Activated CD4-positive, alpha-beta T cell treated with anti-CD3 and anti-CD28 coated beads, Interleukin-2, amount 10 ng/mL, durations not matched to agents 24 days and 14 days (primary cell): Measurements from ENCODE around the gene IDI1. TPM values are rescaled to one million over a fixed set of nuclear protein-coding genes. Genes with fewer than 3 reads are reported as not detected.
"Not testable (repeated sequence)": the region's sequence is repeated elsewhere in the genome, so short reads cannot be mapped to it uniquely, and the experiment has no call there.

Experiments used
- DNase-seq: peaks from one replicate; pipeline ENCODE4 v3.0.0; 2022
- H3K27ac Mint-ChIP-seq: one replicate; pipeline ENCODE4 v1.8.0; 2022; ENCODE audit warnings: mild to moderate bottlenecking, mixed read lengths
- H3K27me3 Mint-ChIP-seq: one replicate; pipeline ENCODE4 v1.8.0; 2022; ENCODE audit warnings: mixed read lengths
- H3K36me3 Mint-ChIP-seq: one replicate; pipeline ENCODE4 v1.8.0; 2022; ENCODE audit warnings: low read depth, mild to moderate bottlenecking, mixed read lengths
- H3K4me1 Mint-ChIP-seq: one replicate; pipeline ENCODE4 v1.8.0; 2021; ENCODE audit warnings: mixed read lengths
- H3K4me3 Mint-ChIP-seq: one replicate; pipeline ENCODE4 v1.8.0; 2022; ENCODE audit warnings: mild to moderate bottlenecking, moderate library complexity, mixed read lengths
- H3K9me3 Mint-ChIP-seq: one replicate; pipeline ENCODE4 v1.8.0; 2021; ENCODE audit warnings: mixed read lengths
- intact Hi-C: fragments of 100-400 bp; cut with micrococcal nuclease; formaldehyde crosslinking; loops from one replicate; pipeline ENCODE4 v1.15.1; 2023
- total RNA-seq: library from RNA; stranded (reverse); gene quantifications from 2 replicates; pipeline ENCODE4 v1.2.3, GENCODE V29; 2022

The IDI1 gene
- total RNA-seq, 1 donor from 2014 or later = 75.5 TPM

GRCh38 chr10:1010703-1011102 lies 38.2 kb downstream of the IDI1 start:
- H3K27me3 Mint-ChIP-seq = no peaks in the 10 kb centered on the region
- peaks cover 21% of the 10 kb centered on the region for H3K4me1 Mint-ChIP-seq
- no peak for DNase-seq
- peak overlapping the region; percentile 51 for H3K4me3 Mint-ChIP-seq
- peaks cover 88% of the 10 kb centered on the region for H3K36me3 Mint-ChIP-seq
- H3K27ac Mint-ChIP-seq = peak overlapping the region; percentile 97
- H3K9me3 Mint-ChIP-seq = peaks cover 4% of the 10 kb centered on the region
- intact Hi-C loops = loop anchor here (1.0 kb wide), 2 partner anchors 22 to 38 kb away; partner anchors contain the start of gene GTPBP4

GRCh38 chr10:1009947-1010346 lies 39.0 kb downstream of the IDI1 start:
- not testable (repeated sequence) for DNase-seq, H3K9me3 Mint-ChIP-seq, H3K27me3 Mint-ChIP-seq
- peak overlapping the region; percentile 97 for H3K27ac Mint-ChIP-seq
- peaks cover 21% of the 10 kb centered on the region for H3K4me1 Mint-ChIP-seq
- peaks cover 92% of the 10 kb centered on the region for H3K36me3 Mint-ChIP-seq
- intact Hi-C loops = loop anchor here (1.0 kb wide), 2 partner anchors 22 to 38 kb away; partner anchors contain the start of gene GTPBP4
- H3K4me3 Mint-ChIP-seq = peak overlapping the region; percentile 59

- DNase-seq = no peak
- no peaks in the 10 kb centered on the region for H3K27me3 Mint-ChIP-seq
- peaks cover 90% of the 10 kb centered on the region for H3K36me3 Mint-ChIP-seq
- H3K9me3 Mint-ChIP-seq = peaks cover 4% of the 10 kb centered on the region
- peak overlapping the region; percentile 97 for H3K27ac Mint-ChIP-seq
- intact Hi-C loops = no loop called here
- H3K4me1 Mint-ChIP-seq = peaks cover 21% of the 10 kb centered on the region
- peak overlapping the region; percentile 53 for H3K4me3 Mint-ChIP-seq
Measured at GRCh38 chr10:1009071-1009494, 39.8 kb downstream of the IDI1 start.

- peaks cover 92% of the 10 kb centered on the region for H3K36me3 Mint-ChIP-seq
- H3K4me3 Mint-ChIP-seq = no peak overlapping the region
- peaks cover 12% of the 10 kb centered on the region for H3K9me3 Mint-ChIP-seq
- no peaks in the 10 kb centered on the region for H3K27me3 Mint-ChIP-seq
- DNase-seq = no peak
- peak overlapping the region; percentile 60 for H3K27ac Mint-ChIP-seq
- H3K4me1 Mint-ChIP-seq = peaks cover 24% of the 10 kb centered on the region
- intact Hi-C loops = no loop called here
Measured at GRCh38 chr10:1007583-1007982, 41.3 kb downstream of the IDI1 start.

GRCh38 chr10:1006573-1006972 lies 42.3 kb downstream of the IDI1 start:
- DNase-seq = no peak
- intact Hi-C loops = no loop called here
- no peaks in the 10 kb centered on the region for H3K27me3 Mint-ChIP-seq
- peaks cover 17% of the 10 kb centered on the region for H3K9me3 Mint-ChIP-seq
- no peak overlapping the region for H3K27ac Mint-ChIP-seq
- H3K4me3 Mint-ChIP-seq = no peak overlapping the region
- H3K36me3 Mint-ChIP-seq = peaks cover 92% of the 10 kb centered on the region
- peaks cover 24% of the 10 kb centered on the region for H3K4me1 Mint-ChIP-seq

GRCh38 chr10:1003884-1004670 lies 44.8 kb downstream of the IDI1 start:
- intact Hi-C loops = no loop called here
- no peak overlapping the region for H3K4me3 Mint-ChIP-seq
- H3K27me3 Mint-ChIP-seq = no peaks in the 10 kb centered on the region
- peak overlapping the region; percentile 45 for H3K27ac Mint-ChIP-seq
- peaks cover 90% of the 10 kb centered on the region for H3K36me3 Mint-ChIP-seq
- peaks cover 11% of the 10 kb centered on the region for H3K4me1 Mint-ChIP-seq
- H3K9me3 Mint-ChIP-seq = peaks cover 24% of the 10 kb centered on the region
- DNase-seq = no peak

- intact Hi-C loops = no loop called here
- Mint-ChIP-seq H3K4me3 (no peak overlapping the region), H3K27ac (no peak overlapping the region), H3K27me3 (no peaks in the 10 kb centered on the region), H3K9me3 (peaks cover 24% of the 10 kb centered on the region), H3K36me3 (peaks cover 90% of the 10 kb centered on the region), H3K4me1 (peaks cover 9% of the 10 kb centered on the region)
- DNase-seq = no peak
Measured at GRCh38 chr10:1002425-1003006, 46.4 kb downstream of the IDI1 start.

- H3K27me3 Mint-ChIP-seq = no peaks in the 10 kb centered on the region
- H3K4me1 Mint-ChIP-seq = peaks cover 11% of the 10 kb centered on the region
- H3K27ac Mint-ChIP-seq = no peak overlapping the region
- peaks cover 15% of the 10 kb centered on the region for H3K9me3 Mint-ChIP-seq
- intact Hi-C loops = no loop called here
- DNase-seq = no peak
- peaks cover 93% of the 10 kb centered on the region for H3K36me3 Mint-ChIP-seq
- no peak overlapping the region for H3K4me3 Mint-ChIP-seq
Measured at GRCh38 chr10:997266-998022, 51.5 kb downstream of the IDI1 start.

GRCh38 chr10:996031-996430 lies 52.9 kb downstream of the IDI1 start:
- no peak for DNase-seq
- H3K9me3 Mint-ChIP-seq = peaks cover 6% of the 10 kb centered on the region
- no peak overlapping the region for H3K4me3 Mint-ChIP-seq
- peaks cover 12% of the 10 kb centered on the region for H3K4me1 Mint-ChIP-seq
- H3K36me3 Mint-ChIP-seq = peaks cover 84% of the 10 kb centered on the region
- intact Hi-C loops = no loop called here
- no peak overlapping the region for H3K27ac Mint-ChIP-seq
- no peaks in the 10 kb centered on the region for H3K27me3 Mint-ChIP-seq

GRCh38 chr10:995559-995926 lies 53.4 kb downstream of the IDI1 start:
- Mint-ChIP-seq H3K4me3 (no peak overlapping the region), H3K27ac (no peak overlapping the region), H3K9me3 (peaks cover 2% of the 10 kb centered on the region), H3K36me3 (peaks cover 84% of the 10 kb centered on the region), H3K4me1 (peaks cover 16% of the 10 kb centered on the region), H3K27me3 (no peaks in the 10 kb centered on the region)
- no peak for DNase-seq
- intact Hi-C loops = no loop called here

GRCh38 chr10:994836-995558 lies 53.9 kb downstream of the IDI1 start:
- Mint-ChIP-seq H3K4me3 (no peak overlapping the region), H3K36me3 (peaks cover 86% of the 10 kb centered on the region), H3K27ac (peak overlapping the region; percentile 2), H3K27me3 (no peaks in the 10 kb centered on the region), H3K4me1 (peaks cover 20% of the 10 kb centered on the region), H3K9me3 (no peaks in the 10 kb centered on the region)
- intact Hi-C loops = no loop called here
- DNase-seq = no peak

GRCh38 chr10:992871-993270 lies 56.0 kb downstream of the IDI1 start:
- H3K4me3 Mint-ChIP-seq = no peak overlapping the region
- H3K9me3 Mint-ChIP-seq = no peaks in the 10 kb centered on the region
- peaks cover 82% of the 10 kb centered on the region for H3K36me3 Mint-ChIP-seq
- no peak for DNase-seq
- intact Hi-C loops = no loop called here
- no peaks in the 10 kb centered on the region for H3K27me3 Mint-ChIP-seq
- H3K27ac Mint-ChIP-seq = no peak overlapping the region
- H3K4me1 Mint-ChIP-seq = peaks cover 29% of the 10 kb centered on the region

GRCh38 chr10:992467-992866 lies 56.5 kb downstream of the IDI1 start:
- no peak for DNase-seq
- no peaks in the 10 kb centered on the region for H3K9me3 Mint-ChIP-seq
- H3K27me3 Mint-ChIP-seq = no peaks in the 10 kb centered on the region
- peaks cover 28% of the 10 kb centered on the region for H3K4me1 Mint-ChIP-seq
- peaks cover 78% of the 10 kb centered on the region for H3K36me3 Mint-ChIP-seq
- H3K4me3 Mint-ChIP-seq = no peak overlapping the region
- no peak overlapping the region for H3K27ac Mint-ChIP-seq
- intact Hi-C loops = no loop called here
